Islet precursor cell (in vitro differentiated cells): ENCODE results near the gene RALGPS1.
A peak's percentile ranks its signal among the peaks of the same experiment; 100 is the strongest.

Source experiments
- DNase-seq: peaks from one replicate; pipeline ENCODE4 v3.0.0-alpha.2; 2018

RALGPS1 gene

DNA sequence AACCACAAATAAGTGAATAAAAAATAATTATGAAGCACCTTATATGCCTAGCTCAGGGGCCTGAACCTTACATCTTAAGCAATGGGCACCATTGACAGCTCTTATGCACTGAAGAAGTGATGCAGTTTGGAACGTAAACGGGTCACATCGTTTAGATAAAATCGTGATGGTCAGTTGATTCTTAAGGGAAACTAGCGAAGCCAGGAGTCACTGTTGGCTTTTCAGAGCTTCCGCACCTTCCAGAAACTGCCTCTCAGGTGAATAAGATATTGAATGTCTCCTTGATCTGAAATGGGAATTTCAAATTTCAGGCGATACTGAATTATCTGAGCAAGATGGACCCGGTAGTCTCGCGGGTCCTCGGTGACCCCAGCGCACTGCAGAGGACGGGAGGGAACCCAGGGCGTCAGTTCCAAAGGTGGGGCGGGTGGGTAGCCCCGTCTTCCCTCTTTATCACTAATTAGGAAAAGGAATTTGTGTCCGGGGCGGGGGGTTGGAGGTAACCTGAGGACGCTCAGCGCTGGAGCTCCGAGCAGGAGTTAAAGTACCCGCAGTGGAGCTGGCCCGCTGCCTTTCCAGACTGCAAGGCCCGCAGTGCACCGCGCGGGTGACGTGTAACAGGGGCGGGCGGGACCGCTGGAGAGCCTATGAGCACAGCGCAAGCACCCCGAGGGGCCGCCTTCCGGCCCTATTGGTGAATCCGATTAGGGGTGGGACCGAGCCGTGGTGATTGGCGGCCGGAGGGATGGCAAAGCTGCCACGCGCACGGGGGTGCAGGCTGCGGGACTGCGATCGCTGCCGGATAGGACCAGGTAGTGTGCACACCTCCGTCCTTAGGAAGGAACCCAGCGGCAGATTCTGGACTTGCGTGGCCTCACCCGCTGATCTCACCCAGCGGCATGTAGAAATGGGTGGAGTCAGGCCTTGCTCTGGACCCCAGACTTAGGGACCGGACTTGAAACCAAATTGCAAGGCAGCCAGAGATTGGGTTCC, 330.3 kb downstream of the RALGPS1 start:
- DNase-seq, result peak; percentile 99

DNA sequence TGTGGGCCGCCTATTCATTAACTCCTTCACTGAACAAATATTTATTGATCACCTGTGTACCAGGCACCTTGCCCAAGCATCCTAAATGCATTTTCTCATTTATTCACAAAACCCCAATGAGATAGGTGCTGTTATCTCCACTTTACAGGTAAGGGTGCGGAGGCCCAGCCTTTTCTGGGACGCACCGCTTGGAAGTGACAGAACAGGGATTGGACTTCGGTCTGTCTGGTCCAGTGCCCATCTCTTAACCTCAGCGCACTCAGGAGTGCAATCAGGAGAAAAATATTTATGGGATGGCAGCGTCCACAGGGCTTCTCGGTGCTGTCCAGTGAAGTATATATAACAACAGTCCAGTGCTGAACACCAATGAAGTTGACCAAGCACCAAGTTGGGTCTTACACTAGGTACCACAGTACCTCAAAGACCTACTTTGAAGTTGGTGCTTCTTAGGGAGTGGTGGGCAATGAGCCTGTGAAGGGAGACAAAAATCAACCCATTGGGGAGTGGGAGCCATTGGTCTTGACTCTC, 331.1 kb downstream of the RALGPS1 start:
- no peak for DNase-seq

DNA sequence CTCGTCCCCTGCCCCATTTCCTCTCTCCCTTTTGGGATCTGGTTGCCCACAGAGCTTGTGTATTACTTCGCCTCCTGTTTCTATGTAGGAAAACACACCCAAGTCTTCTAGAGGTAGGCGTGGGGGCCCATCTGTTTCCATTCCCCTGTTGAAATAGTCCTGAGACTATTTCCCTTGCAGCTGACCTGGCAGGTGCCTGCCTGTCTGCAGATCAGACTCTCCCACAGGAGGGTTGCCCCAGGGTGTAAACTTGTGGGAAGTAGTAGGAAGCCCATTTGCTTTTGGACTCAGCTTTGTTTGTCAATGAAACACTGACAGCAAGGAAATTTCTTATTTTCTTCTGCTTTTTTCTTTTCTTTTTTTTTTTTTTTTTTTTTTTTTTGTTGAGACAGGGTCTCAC, 333.7 kb downstream of the RALGPS1 start:
- peak; percentile 78 for DNase-seq

DNA sequence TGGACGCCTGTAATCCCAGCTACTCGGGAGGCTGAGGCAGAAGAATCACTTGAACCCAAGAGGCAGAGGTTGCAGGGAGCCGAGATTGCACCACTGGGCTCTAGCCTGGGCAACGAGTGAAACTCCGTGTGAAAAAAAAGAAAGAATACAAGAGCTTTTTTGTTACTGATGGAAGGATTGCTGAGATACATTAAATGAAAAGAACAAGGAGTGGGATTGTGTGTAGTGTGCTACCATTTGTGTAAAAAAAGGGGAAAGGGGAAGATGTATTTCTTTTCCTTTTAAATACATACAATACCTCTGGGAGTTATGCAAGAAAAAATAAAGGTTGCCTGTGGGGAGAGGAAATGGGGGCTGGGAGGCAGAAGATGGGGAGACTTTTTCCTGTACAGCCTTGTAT, 335.3 kb downstream of the RALGPS1 start:
- DNase-seq, result no peak

DNA sequence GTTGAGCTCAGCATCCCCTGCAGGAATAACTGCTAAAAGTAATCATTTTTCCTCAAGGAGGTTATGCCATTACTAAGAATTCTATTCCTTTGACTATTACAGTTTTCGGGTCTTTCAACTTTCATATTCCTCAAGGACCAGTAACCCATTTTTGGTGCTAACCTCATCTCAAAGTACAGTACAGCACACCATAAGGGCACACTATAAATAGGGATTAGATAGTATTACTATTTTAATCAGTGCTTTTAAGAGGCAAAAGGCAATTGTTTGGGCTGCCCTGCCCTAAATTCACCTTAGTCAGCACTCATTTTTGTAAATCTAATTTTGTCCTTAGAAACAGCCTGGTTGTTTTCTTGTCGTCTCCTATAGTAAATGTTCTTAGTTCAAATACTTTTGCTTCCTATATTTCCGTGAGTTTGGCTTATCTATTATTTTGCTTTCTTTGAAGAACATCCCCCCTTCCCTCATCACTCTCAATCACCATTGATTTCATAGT, 336.4 kb downstream of the RALGPS1 start:
- DNase-seq, result no peak

DNA sequence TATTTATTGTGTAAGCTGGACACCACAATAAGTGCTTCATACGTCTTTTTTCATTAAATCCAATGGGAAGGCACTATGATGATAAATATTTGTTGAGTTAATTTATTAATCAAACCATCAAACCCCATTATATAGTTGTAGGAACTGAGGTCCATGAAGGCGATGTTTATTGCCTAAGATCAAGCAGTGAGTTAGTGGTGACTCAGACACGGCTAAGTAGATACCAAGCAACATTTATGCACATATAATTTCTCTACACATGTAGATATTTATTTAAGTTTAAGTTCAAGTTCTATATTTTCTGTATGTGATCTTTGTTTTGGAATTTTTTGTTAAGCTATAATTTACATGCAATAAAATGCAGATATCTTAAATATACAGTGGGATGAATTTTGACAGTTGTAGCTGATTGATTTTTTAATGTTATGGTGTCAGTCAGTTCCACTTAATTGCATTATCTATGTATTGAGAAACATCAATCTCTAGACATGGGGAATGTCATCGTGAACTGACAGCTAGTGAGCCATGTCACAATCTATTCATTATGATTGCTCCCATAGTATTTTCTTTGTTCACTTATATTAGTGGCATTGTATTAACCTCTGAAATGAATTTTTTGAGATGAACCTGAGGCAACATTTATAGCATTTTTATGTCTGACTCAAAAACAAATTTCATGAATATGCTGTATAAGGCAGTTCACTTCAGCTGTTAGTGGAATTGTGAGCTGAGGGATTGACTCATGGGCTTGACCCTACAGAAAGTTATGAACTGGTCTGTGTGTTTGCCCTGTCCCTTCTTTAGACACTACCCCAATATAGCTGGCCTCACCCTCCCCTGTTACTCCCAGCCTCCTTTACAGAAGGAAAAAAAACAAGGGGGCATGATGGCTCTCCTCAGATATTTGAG, 338.1 kb downstream of the RALGPS1 start:
- DNase-seq, result no peak

DNA sequence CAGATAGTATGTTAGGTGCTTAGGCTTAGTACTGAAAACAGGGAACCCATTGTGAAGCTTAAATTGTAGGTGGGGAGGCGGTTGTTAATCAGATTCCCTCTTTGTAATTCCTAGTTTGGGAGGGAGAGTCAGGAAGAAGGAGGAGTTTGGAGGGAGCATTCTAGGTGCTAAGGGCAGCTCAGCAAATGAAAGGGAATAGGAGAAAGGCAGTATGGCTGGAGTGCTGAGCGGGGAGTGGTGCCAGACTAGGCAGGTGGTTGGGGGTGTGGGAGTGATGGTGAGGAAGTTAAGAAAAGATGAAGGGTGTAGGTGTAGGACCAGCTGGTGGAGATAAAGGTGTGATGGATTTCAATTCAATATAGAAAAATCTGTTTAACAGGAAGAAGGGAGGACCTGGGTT, 338.9 kb downstream of the RALGPS1 start:
- DNase-seq, result no peak

DNA sequence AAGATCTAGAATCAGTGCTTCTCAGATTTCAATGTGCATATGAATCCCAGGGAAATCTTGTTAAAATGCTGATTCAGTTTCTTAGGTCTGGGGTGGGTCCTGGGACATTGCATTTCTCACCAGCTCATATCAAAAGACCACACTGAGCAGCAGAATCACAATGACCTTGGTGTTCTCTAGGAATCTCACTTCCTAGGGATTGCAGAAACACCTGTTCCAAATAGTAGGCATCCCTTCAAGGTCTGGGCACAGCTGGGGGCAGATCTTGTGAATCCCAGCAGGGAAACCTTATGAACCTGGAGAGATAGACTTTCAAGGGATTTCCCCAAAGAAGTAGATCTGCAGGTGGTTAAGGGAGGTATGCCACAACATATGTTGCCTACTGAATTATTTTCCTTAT, 341.1 kb downstream of the RALGPS1 start:
- no peak for DNase-seq

DNA sequence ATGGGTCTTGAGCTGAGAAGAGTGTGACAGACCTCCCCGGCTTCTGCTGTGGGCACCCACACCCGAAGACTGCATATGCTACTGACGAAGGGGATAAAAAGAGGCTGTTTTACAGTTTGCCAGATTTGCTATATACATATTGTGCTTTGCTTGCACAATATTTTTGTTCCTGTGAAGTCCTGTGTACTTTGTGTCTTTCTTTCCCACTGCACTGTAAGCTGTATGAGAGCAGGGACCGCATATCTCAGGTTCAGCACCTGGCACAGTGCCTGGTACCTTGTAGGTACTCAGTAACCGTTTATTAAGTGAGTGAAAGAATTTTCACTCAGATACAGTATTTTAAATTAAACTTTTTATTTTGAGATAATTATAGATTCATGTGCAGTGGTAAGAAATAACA, 341.7 kb downstream of the RALGPS1 start:
- DNase-seq, result no peak

DNA sequence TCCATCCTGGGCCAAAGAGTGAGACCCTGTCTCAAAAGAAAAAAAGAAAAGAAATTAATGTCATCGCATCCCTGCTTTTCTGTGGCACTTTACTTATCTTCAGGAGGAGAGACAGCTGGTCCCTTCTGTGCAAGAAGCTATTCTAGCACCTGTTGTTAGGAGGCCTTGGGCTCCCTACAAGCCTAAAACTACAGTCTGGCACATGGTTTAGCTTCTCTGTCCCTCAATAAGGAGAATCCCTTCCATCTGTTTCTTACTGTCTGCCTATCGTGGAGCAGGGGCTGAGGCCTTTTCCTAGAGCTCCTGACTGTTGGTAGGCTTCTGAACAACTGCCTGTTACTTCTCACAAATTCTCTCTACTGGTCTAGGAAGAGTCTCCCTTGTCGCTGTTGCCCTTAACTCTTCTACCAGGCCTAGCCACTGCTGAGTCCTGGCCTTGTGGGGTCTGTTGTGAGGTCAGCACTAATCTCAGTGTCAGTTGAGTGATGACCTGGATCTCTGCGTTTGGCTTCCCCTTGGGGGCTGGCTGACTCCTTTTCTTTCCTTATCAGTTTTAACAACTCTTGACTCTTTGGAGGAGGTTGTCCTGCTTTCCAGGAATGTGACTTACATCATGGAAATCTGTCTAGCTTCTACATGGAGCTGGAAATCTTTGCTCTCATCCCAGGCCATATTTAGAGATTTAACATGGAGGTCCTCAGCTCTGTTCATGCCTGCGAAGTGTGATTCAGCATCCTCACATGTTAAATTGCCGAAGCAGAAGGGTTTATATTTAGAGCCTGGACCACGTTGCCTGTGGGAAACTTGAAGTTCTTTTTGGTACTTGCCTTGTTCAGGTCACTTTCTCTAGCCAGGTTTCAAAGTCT, 344.3 kb downstream of the RALGPS1 start:
- DNase-seq, result no peak

DNA sequence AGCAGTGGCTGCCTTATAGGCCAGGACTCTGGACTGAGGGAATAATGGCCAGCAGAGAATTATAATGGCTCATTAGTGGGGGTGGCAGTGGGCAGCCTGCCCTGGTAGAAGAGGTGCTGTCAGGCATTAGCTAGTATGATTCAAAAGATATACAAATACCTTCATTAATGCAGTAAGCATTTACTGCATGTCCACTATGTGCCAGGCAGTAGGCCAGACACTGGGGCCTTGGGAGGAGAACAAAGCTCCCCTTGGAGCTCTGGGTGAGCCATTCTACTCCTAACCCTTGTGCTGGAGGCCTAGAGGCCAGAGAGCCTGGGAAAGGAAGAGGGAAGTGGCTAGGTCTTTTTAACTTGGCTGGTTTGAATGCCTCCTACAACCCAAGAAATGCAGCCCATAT, 348.0 kb downstream of the RALGPS1 start:
- DNase-seq, result no peak

DNA sequence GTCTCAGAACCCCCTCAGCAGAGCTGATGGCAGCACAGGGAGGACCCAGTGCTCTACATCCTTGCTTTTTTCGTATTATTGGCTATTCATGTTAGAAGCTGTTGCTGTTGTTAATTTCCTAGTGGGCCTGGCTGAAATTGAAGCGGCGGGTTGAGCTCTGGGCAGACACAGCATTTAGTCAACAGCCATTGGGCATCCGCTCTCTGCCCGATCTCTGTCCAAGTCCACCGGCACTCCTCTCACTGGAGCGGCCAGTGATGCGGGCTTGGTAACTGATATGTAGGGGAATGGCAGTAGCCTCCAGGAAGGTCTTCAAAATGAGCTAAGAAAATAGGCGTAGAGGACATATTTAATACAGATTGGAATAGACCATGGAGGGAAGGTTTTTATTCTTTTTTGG, 348.7 kb downstream of the RALGPS1 start:
- DNase-seq, result no peak

DNA sequence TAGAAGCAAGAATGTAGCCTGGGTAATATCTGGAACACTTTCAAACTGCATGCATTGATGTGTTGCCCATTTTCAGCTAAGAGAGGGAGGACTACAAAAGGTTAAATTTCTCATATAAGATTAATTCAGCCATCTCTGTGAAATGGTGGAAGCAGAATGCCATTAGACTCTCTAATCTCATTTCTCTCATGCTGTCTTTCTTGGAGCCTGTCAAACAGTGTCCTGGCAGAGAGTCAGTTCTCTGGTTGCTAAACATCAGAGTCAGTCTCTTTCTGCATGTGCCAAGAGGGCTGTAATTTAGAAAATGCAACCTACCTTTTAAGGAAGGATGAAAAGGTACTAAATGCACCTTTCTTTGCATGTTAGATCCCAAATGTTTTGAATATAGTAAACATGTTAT, 349.1 kb downstream of the RALGPS1 start:
- no peak for DNase-seq

DNA sequence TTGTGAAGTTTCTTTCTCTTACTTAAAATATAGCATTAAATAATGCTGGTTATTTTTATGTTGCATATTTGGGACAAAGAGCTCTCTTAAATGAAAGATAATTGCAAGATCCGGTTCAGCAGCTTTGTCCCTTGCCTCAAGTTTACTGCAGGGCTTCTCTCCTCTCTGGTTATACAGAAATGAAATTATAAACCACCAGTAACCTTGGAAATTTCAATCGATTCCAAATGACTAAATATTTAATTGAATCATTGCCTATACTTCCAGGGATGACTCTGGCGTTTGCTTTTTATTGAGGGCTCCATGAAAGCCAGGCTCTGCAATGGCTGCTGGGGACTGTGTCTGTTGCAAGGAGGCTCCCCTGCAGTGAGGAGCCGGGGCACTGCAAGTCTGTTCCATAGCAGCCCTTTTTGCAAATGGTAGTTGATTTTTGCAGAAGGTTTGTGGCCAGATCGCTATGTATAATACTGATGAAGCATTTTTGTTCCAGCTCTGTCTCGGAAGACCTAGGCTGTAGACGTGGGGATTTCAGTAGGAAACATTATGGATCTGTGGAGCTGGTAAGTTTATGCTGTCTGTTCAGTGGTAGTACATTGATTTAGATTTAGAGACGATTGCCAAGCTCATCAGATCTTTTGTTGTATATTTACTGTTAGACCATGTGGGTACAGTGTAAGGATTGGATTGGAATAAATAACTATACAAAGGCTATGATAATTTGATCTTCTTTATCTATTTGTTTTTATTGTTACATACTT, 350.1 kb downstream of the RALGPS1 start, which contains the start of gene GARNL3:
GARNL3 (plus strand) TSS at position 313 of the 758 bp plus-strand sequence; CDS start at position 417, 104 bp downstream.
- no peak for DNase-seq

DNA sequence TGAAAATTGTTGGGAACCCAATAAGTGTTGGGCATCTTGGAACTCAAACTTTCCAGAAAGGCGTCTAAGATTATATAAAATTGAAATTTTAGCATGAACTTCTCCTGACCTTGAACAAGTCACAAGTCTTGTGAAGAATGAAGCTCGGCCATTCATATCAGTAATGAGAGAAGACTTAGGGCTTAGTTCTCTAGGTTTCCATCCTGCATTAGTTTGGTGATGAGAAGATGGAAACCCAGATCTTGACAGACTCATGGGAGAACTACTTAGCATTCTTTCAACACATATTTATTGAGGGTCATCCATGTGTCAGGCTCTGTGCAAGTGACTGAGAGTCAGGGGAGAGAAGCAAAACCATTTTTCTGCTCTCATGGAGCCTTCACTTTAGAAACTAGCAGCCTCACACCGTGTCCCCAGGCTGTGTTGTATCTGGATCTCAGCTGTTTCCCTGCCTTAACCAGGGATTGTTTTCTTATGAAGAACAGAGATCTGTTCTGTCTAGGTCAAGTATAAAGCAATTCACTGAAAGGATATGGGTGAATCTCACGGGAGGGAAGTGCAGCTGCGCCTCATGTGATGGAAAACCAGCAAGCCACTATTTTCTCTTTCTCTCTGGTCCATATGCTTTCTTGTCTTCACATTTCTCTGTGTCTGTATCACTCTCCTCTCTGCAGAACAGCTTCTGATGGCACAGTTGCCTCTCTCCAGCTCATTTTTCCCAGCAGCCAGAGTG, 353.4 kb downstream of the RALGPS1 start:
- no peak for DNase-seq

DNA sequence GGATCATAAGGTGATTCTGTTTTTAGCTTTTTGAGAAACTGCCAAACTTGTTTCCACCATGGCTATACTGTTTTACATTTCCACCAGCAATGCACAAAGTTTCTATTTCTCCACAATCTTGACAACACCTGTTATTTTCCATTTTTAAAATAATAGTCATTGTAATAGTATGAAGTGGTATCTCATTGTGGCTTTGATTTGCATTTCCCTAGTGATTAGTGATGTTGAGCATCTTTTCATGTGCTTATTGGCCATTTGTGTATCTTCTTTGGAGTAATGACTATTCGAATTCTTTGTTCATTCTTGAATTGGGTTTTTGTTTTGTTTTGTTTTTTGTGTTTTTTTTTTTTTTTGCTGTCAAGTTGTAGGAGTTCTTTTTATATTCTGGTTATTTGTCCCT, 354.9 kb downstream of the RALGPS1 start:
- no peak for DNase-seq
